NCI-H345 (cell line): ENCODE results near the gene FIG4.
"Not testable (repeated sequence)": the region's sequence is repeated elsewhere in the genome, so short reads cannot be mapped to it uniquely, and the experiment has no call there.

Source experiments
- DNase-seq: peaks from one replicate; lab custom pipeline; 2025; lab: John Stamatoyannopoulos, UW

The FIG4 gene

GRCh38 chr6:109853951-109854350, 162.9 kb downstream of the FIG4 start:
- no peak for DNase-seq

- no peak for DNase-seq
These were observed 163.6 kb downstream of the FIG4 start for GRCh38 chr6:109854541-109855308.

- not testable (repeated sequence) for DNase-seq
These were observed 164.5 kb downstream of the FIG4 start for GRCh38 chr6:109855476-109856040.

- DNase-seq = no peak
These were observed 170.8 kb downstream of the FIG4 start for GRCh38 chr6:109861946-109862345.

- no peak for DNase-seq
These were observed 173.0 kb downstream of the FIG4 start for GRCh38 chr6:109864050-109864449.

- DNase-seq = no peak
These were observed 174.9 kb downstream of the FIG4 start for GRCh38 chr6:109865968-109866367.

- DNase-seq = no peak
These were observed 176.2 kb downstream of the FIG4 start for GRCh38 chr6:109867009-109867969.

GRCh38 chr6:109867970-109868358, 176.9 kb downstream of the FIG4 start:
- DNase-seq = no peak

- DNase-seq = not testable (repeated sequence)
These were observed 178.4 kb downstream of the FIG4 start for GRCh38 chr6:109869398-109870088.

GRCh38 chr6:109870089-109870410, 179.0 kb downstream of the FIG4 start:
- DNase-seq = no peak

- DNase-seq = no peak
These were observed 181.5 kb downstream of the FIG4 start for GRCh38 chr6:109872549-109872948.

GRCh38 chr6:109872968-109873545, 182.0 kb downstream of the FIG4 start:
- DNase-seq = no peak

GRCh38 chr6:109874086-109874485, 183.0 kb downstream of the FIG4 start:
- no peak for DNase-seq

- no peak for DNase-seq
These were observed 183.5 kb downstream of the FIG4 start for GRCh38 chr6:109874621-109875020.
